Choroid plexus epithelial cell (primary cell): ENCODE data around the gene MOXD1.

Experiments
- DNase-seq: peaks from one replicate; pipeline ENCODE4 v3.0.0-alpha.2; 2010; ENCODE audit warnings: low read depth
- H3K4me3 ChIP-seq: 2 replicates; pipeline ENCODE4 v1.5.1; 2011; ENCODE audit warnings: low read depth, mild to moderate bottlenecking, control low read depth, low read length, moderate library complexity
- CTCF ChIP-seq: conservative IDR thresholded peaks from 2 replicates; pipeline ENCODE4 v1.5.1; 2011; ENCODE audit warnings: low read depth, mild to moderate bottlenecking, control low read depth, inconsistent platforms, low read length, moderate library complexity

Gene MOXD1

DNA sequence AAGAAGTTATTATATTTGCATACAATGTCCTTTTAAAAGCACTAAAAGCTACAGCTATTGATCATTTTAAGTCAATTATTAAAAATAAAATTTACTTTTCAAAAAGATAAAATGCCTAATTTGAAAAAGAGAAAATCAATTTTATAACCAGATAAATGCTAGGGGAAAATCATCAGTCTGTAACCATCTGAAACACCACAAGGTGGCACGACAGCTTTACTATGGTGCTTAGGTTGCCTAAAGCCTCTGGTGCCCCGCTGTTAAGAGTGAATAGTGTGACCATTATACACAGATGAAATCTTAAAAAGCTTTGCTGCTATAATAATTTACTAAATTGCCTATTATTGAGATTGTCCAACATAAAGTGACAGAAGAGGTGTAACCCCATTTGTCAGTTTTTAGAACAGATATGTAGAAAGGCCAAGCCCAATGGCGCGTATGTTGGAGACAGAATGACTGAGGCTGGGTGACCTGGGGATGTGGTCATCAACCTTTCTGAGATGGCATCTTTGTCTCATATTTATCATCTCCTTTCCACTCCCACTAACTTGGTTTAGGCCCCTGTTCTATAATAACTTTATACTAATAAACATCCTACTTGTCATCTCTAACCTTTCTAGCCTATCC is 100.8 kb downstream of the MOXD1 start:
- no peak overlapping the region for H3K4me3 ChIP-seq
- TF ChIP-seq CTCF, result peak; percentile 82
- DNase-seq, result peak; percentile 85

- DNase-seq, result peak; percentile 80
- H3K4me3 ChIP-seq, result no peak overlapping the region
- peak; percentile 78 for TF ChIP-seq CTCF
Observed at GRCh38 chr6:132298344-132298949, 102.8 kb downstream of the MOXD1 start.

DNA sequence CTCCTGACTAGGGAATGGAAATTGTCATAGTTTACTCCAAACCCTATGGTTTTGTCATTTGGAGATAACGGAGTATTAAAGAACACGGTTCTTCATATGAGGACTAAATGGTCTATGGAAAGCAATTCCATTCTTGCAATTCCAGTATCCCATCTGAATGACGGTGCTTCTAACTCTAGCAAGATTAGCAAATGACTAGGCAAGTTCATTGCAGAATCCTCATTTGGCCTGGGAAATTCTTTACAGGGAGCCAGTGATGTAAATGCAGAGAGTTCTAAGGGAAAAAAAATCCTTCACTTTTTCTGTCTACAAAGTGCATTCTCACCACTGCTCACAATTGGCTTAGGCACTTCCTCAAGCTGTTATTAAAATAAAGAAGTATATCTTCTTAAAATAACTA is 111.5 kb downstream of the MOXD1 start:
- DNase-seq, result no peak
- no peak overlapping the region for H3K4me3 ChIP-seq
- TF ChIP-seq CTCF, result no peak

DNA sequence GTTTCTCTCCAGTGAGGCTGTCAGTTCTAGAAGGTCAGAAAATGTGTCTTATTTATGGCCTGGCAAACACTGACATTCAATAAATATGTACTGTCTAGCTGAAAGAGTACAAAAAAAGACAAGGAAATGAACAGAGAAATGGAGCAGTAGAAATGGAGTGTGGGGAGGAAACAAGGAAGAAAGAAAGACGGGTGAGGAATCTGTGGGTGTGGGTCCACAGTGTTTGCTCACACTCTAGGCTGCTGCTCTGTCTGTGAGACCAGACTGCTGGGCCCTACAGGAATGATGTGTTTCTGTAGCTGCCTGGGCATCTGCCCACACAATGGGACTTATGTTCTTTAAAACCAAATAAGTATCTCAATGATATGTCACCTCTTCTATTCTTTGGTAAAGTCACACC is 114.2 kb downstream of the MOXD1 start:
- TF ChIP-seq CTCF, result no peak
- H3K4me3 ChIP-seq, result no peak overlapping the region

GRCh38 chr6:132286298-132287019 is 114.8 kb downstream of the MOXD1 start:
- no peak for DNase-seq
- no peak overlapping the region for H3K4me3 ChIP-seq
- TF ChIP-seq CTCF, result no peak

More for the DNA sequence above, 114.2 kb downstream of the MOXD1 start:
- DNase-seq, result no peak

GRCh38 chr6:132285004-132285780 is 116.1 kb downstream of the MOXD1 start:
- no peak for TF ChIP-seq CTCF
- DNase-seq, result no peak
- H3K4me3 ChIP-seq, result no peak overlapping the region
